AG04449 (cell line): ENCODE measurements around the gene TEAD2.
"Not testable (repeated sequence)": the region's sequence is repeated elsewhere in the genome, so short reads cannot be mapped to it uniquely, and the experiment has no call there.

Source experiments
- CTCF ChIA-PET: fragments of 350-600 bp; formaldehyde crosslinking; extraction: SDS; loops from one replicate; lab custom pipeline; 2021; ENCODE audit warnings: antibody characterized with exemption; lab: Yijun Ruan, JAX
- POLR2A ChIA-PET: fragments of 400-600, 350-600 bp; formaldehyde crosslinking; extraction: SDS; loops from one replicate; lab custom pipeline; 2020; ENCODE audit warnings: antibody characterized with exemption, inconsistent platforms; lab: Yijun Ruan, JAX
- DNase-seq: peaks from one replicate; pipeline ENCODE4 v3.0.0-alpha.2; 2010; ENCODE audit warnings: low read depth, low spot score
- H3K4me3 ChIP-seq: 2 replicates; pipeline ENCODE4 v1.5.1; 2011; ENCODE audit warnings: low read depth, mild to moderate bottlenecking, control low read depth, low read length
- TF ChIP-seq, protein P1 (sequence below): IDR thresholded peaks from one replicate; pipeline ENCODE4 v1.5.1; 2011; ENCODE audit warnings: mild to moderate bottlenecking, moderate library complexity, low read length, control low read depth, inconsistent platforms; ENCODE audit not compliant: insufficient read depth; ENCODE audit errors: missing control alignments

Gene TEAD2

DNA sequence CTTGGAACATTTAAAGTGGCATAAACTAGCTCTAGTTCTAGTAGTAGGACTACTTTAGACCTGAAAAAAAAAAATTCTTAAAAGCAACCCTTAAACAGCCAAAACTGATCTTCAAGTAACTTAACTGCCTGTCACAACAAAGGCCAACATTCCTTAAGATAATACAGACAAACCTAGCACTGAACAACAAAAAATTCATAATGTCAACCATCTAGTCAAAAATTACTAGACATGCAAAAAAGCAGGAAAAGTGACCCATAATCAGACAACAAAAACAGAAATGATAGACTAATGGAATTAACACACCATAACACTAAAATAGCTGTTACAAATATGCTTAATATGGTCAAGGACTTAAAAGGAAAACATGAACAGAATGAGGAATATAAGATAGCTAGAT, 43.9 kb downstream of the TEAD2 start:
- CTCF ChIA-PET: interaction anchor here (2.7 kb wide), 2 partner anchors 10 to 17 kb away, joined by 15 to 18 read pairs; no protein-coding TSS in a partner anchor
- POLR2A ChIA-PET: no interaction called here
- no peak for DNase-seq
- no peak overlapping the region for H3K4me3 ChIP-seq
- TF ChIP-seq, protein P1, sequence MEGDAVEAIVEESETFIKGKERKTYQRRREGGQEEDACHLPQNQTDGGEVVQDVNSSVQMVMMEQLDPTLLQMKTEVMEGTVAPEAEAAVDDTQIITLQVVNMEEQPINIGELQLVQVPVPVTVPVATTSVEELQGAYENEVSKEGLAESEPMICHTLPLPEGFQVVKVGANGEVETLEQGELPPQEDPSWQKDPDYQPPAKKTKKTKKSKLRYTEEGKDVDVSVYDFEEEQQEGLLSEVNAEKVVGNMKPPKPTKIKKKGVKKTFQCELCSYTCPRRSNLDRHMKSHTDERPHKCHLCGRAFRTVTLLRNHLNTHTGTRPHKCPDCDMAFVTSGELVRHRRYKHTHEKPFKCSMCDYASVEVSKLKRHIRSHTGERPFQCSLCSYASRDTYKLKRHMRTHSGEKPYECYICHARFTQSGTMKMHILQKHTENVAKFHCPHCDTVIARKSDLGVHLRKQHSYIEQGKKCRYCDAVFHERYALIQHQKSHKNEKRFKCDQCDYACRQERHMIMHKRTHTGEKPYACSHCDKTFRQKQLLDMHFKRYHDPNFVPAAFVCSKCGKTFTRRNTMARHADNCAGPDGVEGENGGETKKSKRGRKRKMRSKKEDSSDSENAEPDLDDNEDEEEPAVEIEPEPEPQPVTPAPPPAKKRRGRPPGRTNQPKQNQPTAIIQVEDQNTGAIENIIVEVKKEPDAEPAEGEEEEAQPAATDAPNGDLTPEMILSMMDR: no peak

DNA sequence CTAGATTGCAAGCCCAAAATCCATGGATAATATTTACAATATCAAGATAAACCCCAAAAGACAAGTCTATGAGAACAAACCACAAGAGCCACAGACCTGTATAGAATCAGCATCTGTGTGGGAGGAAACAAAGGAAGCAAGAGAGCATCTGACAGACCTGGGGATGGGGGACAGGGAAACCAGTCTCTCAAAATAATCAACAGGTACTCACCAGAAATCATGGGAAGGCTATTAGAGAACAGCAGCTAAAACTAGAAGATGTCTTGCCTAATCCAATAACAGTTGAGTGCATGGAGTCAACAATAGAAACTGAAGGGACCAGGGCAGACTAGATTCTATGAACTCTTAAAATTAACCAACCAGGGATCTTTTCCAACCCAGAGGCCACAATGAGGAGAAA, 45.9 kb downstream of the TEAD2 start:
- TF ChIP-seq, protein P1: no peak
- ChIA-PET POLR2A (no interaction called here), CTCF (interaction anchor here (6.5 kb wide), 1 partner anchor 14 kb away, joined by 58 read pairs; no protein-coding TSS in a partner anchor)
- no peak for DNase-seq
- no peak overlapping the region for H3K4me3 ChIP-seq

DNA sequence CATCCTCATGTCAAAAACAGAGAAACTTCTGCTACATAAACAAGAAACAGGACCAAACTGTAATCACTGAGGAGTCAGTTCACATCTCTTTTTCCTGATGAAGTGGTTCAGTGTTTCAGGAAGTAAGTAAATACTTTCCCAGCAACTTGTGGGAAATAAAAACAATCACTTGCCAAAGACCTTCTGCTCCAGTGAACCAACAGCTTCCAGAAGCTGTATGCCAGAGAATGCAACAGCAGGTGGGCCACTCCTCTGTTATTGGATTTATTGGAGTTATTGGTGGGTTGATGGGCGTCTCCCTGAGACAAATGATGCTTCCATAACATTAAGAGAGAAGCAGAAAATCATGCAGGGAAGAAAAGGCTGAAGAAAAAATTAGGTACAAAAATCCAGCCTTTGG, 47.1 kb downstream of the TEAD2 start:
- H3K4me3 ChIP-seq: no peak overlapping the region
- CTCF ChIA-PET: interaction anchor here (1.3 to 6.5 kb wide), 2 partner anchors 13 kb away, joined by 5 to 58 read pairs; no protein-coding TSS in a partner anchor
- TF ChIP-seq, protein P1: no peak
- no peak for DNase-seq
- POLR2A ChIA-PET: no interaction called here

DNA sequence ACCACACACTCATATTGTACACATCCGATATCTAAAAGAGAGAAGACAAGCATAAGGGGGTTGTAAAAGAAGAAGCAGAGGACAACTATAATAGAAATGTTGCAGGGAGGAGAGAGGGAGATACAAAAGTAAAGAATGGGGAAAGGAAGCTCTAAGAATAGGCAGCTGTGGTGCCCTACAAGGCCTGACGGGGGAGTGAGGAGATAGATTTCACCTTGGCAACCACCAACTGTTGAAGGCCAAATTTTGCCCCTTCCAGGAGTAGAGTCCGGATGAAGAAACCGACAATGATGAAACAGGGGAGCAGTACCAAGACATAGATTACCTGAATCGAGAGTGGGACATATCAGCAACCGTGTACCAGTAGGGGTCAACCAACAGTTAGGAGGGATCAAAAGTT, 53.1 kb downstream of the TEAD2 start:
- DNase-seq: no peak
- POLR2A ChIA-PET: no interaction called here
- TF ChIP-seq, protein P1: no peak
- H3K4me3 ChIP-seq: no peak overlapping the region
- CTCF ChIA-PET: interaction anchor here (1.8 kb wide), 1 partner anchor 19 kb away, joined by 5 read pairs; no protein-coding TSS in a partner anchor

DNA sequence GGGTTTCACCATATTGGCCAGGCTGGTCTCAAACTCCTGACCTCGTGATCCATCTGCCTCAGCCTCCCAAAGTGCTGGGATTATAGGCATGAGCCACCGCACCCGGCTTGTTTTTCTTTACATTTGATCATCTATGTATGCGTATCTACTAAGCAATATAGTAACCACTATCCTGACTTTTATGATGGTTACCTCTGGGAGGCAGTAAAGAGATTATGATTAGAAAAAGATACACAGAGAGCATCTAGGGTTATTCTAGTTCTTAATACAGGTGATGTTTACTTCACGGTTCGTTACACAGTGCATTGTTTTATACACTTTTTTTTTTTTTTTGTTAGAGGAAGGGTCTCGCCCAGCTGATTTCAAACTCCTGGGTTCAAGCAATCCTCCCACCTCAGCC, 55.5 kb downstream of the TEAD2 start:
- DNase-seq, POLR2A ChIA-PET, H3K4me3 ChIP-seq: not testable (repeated sequence)
- CTCF ChIA-PET: interaction anchor here (1.4 kb wide), 1 partner anchor 10 kb away, joined by 3 read pairs; no protein-coding TSS in a partner anchor

DNA sequence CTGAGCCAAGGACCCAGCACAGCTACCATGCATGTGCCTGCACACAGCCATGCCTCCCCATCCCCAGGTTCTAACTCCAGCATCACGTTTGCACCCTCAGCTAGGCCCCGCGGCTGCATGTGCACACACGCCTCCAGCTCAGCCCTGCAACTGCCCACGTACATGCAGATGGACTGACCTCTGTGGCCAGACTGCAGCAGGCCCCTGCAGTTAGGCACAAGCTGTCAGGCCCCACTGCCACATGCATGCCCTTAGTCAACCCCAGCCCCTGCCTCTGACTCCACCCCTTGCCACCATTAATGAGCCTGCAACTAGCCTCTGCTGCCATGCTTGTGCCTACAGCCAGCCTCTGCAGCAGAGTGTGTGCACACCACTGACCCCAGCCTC, 60.4 kb downstream of the TEAD2 start:
- no peak for DNase-seq
- TF ChIP-seq, protein P1: no peak
- POLR2A ChIA-PET: interaction anchor here (0.6 kb wide), 1 partner anchor 341 kb away, joined by 3 read pairs; no protein-coding TSS in a partner anchor
- no peak overlapping the region for H3K4me3 ChIP-seq
- CTCF ChIA-PET: interaction anchor here (0.7 to 3.6 kb wide), 25 partner anchors 8 to 80 kb away, joined by 3 to 58 read pairs (median 7); partner anchors contain the start of gene SLC6A16
